GM11168 (cell line): ENCODE data around the gene TLCD2.
"Not testable (repeated sequence)": the region's sequence is repeated elsewhere in the genome, so short reads cannot be mapped to it uniquely, and the experiment has no call there.

Experiments used
- in situ Hi-C: fragments of 300-500 bp; cut with MboI; formaldehyde crosslinking; loops from one replicate; pipeline ENCODE4 v1.12.0; 2022; ENCODE audit warnings: low sequenced_read_pairs; ENCODE audit not compliant: unreplicated experiment

The TLCD2 gene

DNA sequence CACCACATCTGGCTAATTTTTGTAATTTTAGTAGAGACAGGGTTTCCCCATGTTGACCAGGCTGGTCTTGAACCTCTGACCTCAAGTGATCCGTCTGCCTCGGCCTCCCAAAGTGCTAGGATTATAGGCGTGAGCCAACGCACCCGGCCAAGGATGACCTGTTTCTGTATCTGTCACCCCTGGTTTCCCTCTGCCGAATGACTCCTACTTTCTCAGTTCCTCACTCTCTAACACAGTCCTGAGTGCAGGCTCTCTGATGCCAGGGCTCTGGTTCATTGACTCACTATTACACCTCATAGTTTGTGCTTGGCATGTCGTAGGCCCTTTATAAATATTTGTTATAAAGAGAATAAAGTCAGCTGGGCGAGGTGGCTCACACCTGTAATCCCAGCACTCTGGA is 14.8 kb downstream of the TLCD2 start:
- in situ Hi-C loops = no loop called here

DNA sequence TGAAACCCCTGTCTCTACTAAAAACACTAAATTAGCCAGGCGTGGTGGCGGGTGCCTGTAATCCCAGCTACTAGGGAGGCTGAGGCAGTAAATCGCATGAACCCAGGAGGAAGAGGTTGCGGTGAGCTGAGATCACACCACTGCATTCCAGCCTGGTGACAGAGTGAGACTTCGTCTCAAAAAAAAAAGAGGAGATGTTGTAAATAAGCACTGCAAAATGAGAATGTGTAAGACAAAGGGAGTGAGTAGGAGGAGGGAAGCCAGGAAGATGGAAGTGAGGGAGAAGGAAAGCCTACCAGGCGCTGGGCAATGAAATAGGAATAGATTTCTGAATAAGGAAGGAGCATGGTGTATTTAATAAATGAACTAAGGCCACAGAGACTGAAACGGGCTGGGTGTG is 16.8 kb downstream of the TLCD2 start:
- in situ Hi-C loops = no loop called here

GRCh38 chr17:1690544-1691221 is 19.5 kb downstream of the TLCD2 start:
- in situ Hi-C loops = no loop called here

- in situ Hi-C loops = not testable (repeated sequence)
These were observed 21.8 kb downstream of the TLCD2 start for GRCh38 chr17:1688405-1688804.

GRCh38 chr17:1686086-1686485 is 24.1 kb downstream of the TLCD2 start:
- in situ Hi-C loops = no loop called here

DNA sequence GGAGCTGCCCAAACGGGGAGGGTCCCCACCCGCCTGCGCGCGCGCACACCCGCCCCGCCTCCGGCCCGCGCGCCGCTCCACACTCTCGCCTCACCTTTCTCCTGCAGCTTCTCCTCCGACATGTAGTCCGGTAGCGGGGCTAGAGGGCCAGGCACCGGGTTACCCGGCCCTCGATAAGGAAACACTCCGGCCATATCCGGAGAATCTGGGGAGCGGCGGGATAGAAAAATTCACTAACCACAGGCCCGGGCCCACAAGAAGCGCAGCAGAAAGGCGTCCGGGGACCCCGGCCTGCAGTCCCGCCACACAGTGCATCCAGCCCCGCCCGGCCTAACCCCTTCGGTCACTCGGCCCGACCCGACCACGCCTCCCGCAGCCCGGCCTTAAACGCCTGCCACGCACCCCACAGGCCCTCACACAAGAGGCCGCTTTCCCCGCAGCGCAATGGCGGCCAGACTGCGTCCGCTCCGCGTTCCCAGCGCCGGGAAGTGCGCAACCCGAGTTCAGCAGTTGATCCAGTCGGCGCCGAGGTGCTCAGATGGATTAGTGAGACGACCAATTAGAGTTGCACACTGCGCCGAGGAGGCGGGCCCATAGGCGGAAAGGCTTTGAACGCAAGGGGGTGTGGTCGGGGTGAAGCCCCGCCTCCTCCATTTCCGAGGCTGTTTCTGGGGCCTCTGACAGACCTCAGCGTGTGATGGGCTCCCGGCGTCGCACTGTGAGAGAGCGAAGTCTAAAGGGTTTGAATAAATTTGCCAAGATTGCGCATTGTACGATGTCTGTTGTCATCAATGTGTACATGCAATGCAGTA is 25.6 kb downstream of the TLCD2 start, which contains the start of gene PRPF8:
Gene PRPF8, minus strand, starts transcription at position 490 of the 812 bp plus-strand sequence. Its CDS starts 296 bp downstream, at position 194.
- in situ Hi-C loops = no loop called here

DNA sequence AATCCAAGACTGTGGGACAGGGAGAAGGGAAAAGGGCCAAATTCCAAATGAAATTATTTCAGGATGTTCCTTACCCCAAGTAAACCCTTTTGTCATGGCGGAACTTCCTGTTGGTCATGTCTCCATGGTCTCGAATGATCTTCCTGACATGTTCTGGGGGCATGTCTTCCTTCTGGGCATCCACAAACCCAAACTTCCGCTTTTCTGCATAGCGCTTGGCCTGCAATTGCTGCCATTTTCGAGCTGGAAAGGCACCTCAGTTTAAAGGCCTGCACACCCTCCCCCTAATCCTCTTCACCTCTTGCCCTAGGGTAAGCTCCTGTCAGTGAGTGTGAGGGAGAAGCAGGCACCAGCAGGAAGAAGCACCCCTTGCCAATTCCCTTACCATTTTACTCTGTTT is 26.7 kb downstream of the TLCD2 start:
- in situ Hi-C loops = no loop called here

DNA sequence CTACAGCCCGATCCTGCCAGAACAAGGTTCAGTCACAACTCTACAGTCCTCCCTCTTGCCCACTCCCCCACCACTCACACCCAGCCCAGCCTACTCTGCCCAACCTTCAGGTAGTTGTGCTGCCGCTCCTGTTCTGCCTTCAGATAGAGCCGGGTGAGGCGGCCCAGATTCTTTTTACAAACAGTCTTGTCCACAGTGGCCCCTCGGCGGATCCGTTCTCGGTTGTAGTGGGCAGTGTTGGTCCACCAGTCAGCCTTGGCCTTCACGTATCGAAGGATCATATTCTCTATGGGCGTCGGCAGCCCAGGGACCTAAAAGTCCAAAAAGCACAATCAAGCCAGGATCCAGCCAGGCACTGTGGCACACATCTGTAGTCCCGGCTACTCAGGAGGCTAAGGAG is 33.8 kb downstream of the TLCD2 start:
- in situ Hi-C loops = no loop called here

DNA sequence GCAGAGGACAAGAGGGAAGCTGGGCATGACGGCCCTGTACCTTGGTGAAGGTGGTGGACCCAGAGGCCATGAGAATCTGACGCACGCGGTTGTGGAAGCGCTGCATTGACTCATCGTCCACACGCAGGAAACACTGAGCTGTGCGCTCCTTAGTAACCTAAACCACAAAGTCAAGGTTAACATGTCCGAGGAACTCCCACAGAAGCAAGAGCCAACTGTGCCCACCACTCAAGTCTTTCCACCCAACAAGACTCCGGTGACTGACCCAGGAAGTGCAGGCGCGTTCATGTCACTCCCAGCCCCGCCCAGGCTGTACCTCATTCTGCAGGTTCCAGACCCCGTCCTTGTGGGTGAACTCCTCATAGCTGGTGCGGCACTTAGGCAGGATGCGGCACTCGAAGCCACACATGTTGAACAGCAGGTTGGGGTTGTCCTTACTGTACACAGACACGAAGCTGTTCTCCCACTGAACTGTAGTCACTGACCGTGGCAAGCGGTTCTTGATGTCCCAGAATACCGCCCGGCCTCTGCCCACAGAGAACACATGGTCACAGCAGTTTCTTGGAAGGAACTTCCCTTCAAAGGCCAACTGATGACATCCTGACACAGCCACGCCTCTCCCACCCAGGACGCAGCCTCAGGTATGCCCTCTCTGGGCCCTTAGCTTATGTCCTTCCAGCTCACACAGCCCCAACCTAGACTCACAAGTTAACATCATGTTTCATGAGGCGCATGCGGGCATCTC is 37.0 kb downstream of the TLCD2 start:
- in situ Hi-C loops = no loop called here

DNA sequence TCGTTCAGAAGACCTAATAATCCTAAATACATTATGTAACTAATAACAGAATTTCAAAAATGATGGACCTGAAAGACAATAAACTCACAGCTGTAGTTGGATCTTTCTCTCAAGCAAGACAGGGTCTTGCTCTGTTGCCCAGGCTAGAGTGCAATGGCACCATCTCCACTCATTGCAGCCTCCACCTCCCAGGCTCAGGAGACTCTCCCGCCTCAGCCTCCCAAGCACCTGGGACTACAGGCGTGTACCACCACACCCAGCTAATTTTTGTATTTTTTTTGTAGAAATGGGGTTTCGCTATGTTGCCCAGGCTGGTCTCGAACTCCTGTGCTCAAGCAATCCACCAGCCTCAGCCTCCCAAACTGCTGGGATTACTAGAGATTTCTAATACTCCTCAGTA is 46.2 kb downstream of the TLCD2 start:
- in situ Hi-C loops = not testable (repeated sequence)

- in situ Hi-C loops = no loop called here
These were observed 49.1 kb downstream of the TLCD2 start for GRCh38 chr17:1661045-1661444.

DNA sequence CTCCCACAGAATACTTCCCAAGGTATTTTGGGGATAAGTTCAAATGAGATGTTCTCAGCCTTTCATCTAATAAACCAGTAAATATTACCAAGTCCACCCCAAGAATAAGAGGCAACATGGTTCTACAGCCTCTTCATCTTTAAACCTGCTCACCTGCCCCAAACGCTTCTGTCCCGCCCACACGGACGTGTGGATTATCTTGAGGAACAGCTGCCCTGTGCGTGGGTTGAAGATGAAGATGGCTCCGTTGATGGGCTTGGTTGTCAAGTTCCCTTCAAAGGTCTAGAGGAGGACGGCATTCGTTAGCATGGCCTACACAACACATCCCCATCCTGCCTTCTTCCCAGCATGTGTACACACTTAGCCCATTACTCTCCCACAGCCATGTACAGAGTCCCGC is 52.1 kb downstream of the TLCD2 start:
- in situ Hi-C loops = no loop called here

- in situ Hi-C loops = no loop called here
These were observed 56.4 kb downstream of the TLCD2 start for GRCh38 chr17:1653735-1654134.

GRCh38 chr17:1652794-1653193 is 57.4 kb downstream of the TLCD2 start:
- in situ Hi-C loops = not testable (repeated sequence)
